Daoy (cell line): ENCODE data around the gene ZNF768. TPM values are rescaled to one million over a fixed set of nuclear protein-coding genes. Genes with fewer than 3 reads are reported as not detected.
A peak's percentile ranks its signal among the peaks of the same experiment; 100 is the strongest.
"Not testable (repeated sequence)": the region's sequence is repeated elsewhere in the genome, so short reads cannot be mapped to it uniquely, and the experiment has no call there.

Source experiments
- DNase-seq: peaks from one replicate; pipeline ENCODE4 v3.0.0-alpha.2; 2015; ENCODE audit warnings: low read depth
- total RNA-seq: library from RNA; depleted of rRNA; stranded (reverse); fragments of >200 nt; shearing (Covaris generic); gene quantifications from 2 replicates; pipeline ENCODE4 v1.2.3, GENCODE V29; 2014

Gene ZNF768
- total RNA-seq, 1 experiment from 2014 or later: 19.2 TPM

DNA sequence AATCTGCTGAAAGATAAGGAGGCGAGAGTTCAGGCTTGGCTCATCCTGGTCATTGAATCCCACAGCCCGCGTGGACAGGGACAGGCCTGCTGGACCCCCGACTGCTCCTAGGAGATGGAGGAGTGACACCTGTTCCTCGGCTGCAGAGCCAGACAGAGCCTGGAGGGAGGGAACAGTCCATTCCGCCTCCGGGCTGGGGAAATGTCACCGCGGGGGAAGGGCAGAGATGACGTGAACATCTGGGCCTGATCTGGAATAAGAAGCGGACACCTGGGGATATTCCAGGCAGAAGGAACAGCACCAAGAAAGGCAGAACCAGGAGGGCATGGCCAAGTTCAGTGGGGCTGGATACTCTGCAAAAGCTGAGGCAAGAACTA lies 6.8 kb upstream of the ZNF768 start:
- DNase-seq: no peak

- DNase-seq: no peak
These were observed 6.1 kb upstream of the ZNF768 start for GRCh38 chr16:30532285-30533145.

DNA sequence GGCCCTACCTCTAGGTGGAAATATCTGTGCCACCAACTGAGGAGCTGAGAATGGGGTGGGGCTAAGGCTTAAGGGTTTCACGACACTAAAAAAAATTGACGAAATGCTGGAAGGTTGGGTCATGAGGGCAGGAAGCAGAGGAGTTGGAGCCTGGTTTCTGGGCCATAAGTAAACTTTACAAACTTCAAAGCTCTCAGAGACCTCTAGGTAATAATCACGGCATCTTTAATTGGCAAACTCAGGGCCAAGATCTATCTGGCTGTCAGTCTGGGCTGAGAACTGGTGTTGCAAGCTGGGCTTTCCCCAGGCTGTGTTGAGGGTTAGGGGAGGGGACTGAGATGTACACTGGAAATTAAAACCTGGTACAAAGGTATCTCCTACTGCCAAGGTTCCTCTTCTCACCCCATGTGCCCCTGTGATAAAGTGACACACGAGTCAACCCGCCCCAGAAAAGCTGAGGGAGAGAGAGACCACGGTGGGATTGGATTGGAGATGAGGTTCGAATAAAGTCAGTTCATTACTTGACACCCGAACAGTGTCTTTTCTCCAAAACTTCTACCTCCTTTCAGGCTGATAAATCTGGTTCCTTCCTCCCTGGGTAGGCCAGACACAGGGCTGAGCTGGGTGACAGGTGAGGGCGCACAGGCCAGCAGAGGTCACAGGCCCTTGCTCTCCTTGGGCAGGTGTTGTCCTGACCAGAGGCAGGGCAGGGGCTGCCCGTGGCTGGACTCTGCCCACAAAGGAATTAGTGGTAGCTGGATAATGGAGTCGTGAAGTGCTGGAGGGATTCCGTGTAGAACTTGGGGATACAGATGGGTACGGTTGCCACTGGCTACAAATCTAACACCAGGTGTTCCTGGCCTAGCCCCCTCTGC lies 4.0 kb upstream of the ZNF768 start:
- no peak for DNase-seq

DNA sequence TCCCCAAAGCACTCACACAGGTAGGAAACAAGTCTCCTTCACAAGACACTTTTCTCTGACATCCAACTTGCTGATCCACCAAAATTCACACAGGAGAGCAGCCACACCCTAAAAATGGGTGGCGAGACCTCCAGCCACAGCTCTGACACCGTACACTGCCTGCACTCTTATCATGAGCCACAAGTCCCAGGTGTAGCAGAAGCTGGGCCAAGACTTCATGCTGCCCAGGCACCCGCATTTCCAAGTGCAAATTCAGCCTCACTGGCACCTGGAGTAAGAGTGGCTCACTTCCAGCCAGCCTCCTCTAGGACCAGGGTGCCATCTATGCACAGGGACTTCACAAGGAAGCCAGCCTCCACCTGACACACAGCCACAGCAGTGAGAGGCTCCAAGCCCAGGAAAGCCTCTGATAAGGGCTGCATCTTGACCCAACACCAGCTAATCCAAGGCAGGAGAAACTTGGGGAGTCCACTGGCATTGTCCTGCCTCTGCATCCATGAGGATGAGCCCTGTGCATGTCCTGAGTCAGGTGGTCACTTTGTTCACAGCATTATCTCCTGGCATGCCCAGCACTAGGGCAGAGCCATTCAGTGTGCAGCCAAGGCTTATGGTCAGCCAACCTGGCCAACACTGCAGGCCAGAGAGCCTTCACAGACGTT lies 2.6 kb upstream of the ZNF768 start:
- DNase-seq: no peak

GRCh38 chr16:30527635-30528178 lies 1.3 kb upstream of the ZNF768 start:
- peak; percentile 17 for DNase-seq

- DNase-seq: peak; percentile 98
These were observed 663 bp upstream of the ZNF768 start for GRCh38 chr16:30526823-30527634.

- DNase-seq: no peak
These were observed 576 bp downstream of the ZNF768 start for GRCh38 chr16:30525844-30526136.

DNA sequence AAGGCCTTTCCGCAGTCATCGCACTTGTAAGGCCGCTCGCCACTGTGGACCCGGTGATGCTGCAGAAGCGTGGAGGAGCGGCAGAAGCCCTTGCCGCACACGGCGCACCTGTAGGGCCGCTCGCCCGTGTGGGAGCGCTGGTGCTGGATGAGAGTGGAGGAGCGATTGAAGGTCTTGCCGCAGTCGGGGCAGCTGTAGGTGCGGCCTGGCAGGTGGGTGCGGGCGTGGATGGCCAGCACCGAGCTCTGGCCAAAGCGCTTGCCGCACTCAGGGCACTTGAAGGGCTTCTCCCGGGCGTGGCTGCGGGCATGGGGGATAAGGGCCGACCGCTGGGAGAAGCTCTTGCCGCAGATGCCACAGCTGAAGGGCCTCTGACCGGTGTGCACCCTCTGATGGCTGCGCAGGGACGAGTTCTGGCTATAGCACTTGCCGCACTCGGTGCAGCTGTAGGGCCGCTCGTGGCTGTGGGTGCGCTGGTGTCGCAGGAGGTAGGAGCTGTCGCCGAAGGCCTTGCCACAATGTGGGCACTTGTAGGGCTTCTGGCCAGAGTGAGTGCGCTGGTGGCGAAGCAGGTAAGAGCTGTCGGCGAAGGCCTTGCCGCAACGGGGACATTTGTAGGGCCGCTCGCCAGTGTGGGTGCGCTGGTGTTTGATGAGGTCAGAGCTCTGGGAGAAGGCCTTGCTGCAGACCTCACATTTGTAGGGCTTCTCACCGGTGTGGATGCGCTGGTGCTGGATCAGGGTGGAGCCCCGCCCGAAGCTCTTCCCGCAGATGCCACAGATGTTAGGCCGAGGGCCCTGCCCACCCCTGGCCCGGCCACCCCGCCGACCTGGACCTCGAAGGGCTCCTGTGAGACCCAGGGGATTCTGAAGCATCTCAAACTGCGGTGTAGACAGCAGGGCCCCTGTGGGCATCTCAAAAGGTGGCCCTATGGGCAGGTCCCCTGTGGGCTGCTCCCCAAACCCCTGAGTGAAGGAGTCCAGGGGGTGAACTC lies 1.5 kb downstream of the ZNF768 start:
- no peak for DNase-seq

GRCh38 chr16:30523768-30524574 lies 2.4 kb downstream of the ZNF768 start:
- peak; percentile 19 for DNase-seq

DNA sequence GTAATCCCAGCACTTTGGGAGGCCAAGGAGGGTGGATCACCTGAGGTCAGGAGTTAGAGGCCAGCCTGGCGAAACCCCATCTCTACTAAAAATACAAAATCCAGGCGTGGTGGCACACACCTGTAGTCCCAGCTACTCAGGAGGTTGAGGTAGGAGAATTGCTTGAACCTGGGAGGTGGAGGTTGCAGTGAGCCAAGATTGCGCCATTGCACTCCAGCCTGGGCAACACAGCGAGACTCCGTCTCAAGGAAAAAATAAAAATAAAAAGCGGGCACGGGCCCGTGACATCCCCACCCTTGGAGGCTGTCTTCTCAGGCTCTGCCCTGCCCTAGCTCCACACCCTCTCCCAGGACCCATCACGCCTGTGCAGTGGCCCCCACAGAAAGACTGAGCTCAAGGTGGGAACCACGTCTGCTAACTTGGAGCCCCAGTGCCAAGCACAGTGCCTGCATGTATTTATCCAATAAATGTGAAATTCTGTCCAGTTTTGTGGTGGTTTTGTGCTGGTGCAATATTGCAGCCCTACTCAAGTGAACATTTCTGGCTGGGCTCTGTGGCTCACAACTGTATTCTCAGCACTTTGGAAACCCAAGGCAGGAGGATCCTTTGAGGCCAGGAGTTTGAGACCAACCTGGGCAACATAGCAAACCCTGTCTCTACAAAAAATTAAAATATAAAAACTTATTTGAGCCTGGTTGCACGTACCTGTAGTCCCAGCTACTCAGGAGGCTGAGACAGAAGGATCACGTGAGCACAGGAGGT lies 3.5 kb downstream of the ZNF768 start:
- not testable (repeated sequence) for DNase-seq

DNA sequence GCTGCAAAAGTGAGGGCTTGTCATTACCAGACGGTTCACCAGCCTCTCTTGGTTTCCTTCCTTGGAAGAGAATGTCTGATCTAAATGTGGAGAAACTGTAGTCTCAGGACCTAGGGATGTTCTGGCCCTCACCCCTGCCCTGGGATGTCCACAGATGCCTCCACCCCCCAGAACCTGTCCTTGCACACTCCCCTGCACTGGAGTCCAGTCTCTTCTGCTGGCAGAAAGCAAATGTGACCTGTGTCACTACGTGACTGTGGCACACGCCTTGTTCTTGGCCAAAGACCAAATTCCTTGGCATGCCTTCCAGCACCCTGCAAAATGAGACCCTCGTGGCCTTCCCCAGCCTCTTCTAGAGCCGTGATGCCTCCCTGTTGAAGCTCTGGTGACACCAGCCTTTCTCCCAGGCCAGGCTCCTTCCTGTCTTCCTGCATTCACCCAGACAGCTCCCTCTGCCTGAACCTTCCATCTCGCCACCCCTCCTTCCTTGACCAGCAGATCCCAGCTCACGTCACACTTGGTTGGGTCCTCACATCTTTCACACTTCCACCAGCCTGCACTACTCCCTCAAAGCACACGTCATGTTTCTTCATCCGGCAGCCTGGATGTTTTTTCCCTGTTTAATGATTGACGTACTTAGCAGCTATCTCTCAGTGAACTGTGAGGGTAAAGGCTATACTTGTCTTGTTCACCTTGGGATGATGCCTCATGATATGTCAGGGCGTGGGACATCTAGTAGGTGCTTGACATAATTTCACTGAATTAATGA lies 4.3 kb downstream of the ZNF768 start:
- no peak for DNase-seq

GRCh38 chr16:30521476-30521872 lies 4.9 kb downstream of the ZNF768 start:
- DNase-seq: no peak

DNA sequence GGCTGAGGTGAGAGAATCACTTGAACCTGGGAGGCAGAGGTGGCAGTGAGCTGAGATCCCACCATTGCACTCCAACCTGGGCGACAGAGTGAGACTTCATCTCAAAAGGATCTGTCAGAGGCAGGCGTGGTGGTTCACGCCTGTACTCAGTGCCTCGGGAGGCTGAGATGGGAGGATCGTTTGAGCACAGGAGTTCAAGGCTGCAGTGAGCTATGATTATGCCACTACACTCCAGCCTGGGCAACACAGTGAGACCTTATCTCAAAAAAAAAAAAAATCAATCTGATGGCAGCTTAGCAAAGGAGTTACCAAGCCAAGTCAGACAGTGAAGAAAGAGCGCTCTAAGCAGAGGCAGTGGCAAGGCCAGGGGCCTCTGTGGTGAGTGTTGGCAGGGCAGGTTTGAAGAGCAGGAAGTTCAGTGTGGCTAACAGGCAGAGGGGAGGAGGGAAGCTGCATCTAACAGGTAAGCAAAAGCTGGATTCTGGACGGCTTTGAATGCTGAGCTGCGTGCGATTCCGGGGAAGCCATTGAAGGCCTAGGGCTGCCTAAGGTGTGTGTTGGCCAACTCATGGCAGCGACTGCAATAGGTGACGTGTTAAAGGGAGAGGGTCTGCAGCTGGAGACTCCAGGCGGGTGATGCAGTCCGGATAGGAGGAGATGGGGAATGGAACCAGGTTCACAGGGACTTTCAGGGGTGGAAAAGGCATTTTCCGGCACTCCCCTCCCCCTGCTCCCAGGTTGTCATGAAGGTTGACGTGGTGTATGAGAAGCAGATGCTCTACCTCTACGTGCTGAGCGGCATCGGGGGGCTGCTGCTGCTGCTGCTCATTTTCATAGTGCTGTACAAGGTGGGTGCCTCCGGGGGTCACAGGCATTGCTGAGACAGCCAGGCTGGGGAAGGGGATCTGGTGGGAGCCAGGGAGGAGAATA lies 7.0 kb downstream of the ZNF768 start:
- no peak for DNase-seq

GRCh38 chr16:30518552-30518951 lies 7.8 kb downstream of the ZNF768 start:
- no peak for DNase-seq

DNA sequence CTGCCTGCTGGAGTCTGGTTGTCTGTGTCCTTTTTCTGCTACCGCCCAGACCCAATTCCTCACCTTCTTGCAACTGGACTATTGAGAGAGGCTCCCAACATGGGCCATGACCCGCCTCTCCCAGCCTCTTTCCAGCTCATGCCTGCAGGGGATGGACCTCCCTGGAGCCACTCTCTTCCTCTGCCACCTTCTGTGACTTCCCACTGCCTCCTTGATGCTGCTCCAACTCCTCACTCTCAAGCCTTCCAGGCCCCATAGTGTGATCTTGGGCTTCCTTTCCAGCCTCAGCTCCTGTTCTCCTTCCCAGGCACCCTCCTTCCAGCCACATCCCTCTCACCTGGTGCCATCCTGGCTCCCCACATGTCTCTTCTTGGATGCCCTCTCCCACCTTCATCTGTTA lies 11.1 kb downstream of the ZNF768 start:
- no peak for DNase-seq

- DNase-seq: no peak
These were observed 14.9 kb downstream of the ZNF768 start for GRCh38 chr16:30511509-30511908.
